IMR-90 (cell line): ENCODE data around the gene HAS3. TPM values are rescaled to one million over a fixed set of nuclear protein-coding genes. Genes with fewer than 3 reads are reported as not detected.

ENCODE experiments used
- ATAC-seq: fragments of 200-7000 bp; cut with Tn5 transposase; 2 replicates; pipeline ENCODE4 v1.9.1; 2020; ENCODE audit warnings: low read depth, mild to moderate bottlenecking, moderate library complexity
- BruUV-seq: library from RNA; stranded (reverse); fragments of 400-500 nt; replicated peaks from 2 replicates; lab custom pipeline; 2021; lab: Mats Ljungman, UMichigan
- CTCF ChIA-PET: fragments of 300-600 bp; formaldehyde crosslinking; extraction: SDS; loops from one replicate; lab custom pipeline; 2021; ENCODE audit warnings: antibody characterized with exemption; lab: Yijun Ruan, JAX
- POLR2A ChIA-PET: fragments of 300-600 bp; sonication (Branson Sonifier 250); formaldehyde crosslinking; loops from one replicate; lab custom pipeline; 2022; ENCODE audit warnings: antibody characterized with exemption; ENCODE audit not compliant: unreplicated experiment; lab: Charles Lee
- DNase-seq: peaks from one replicate; pipeline ENCODE4 v3.0.0; 2013
- H2AFZ ChIP-seq: replicated peaks from 2 replicates; pipeline ENCODE3; 2013; ENCODE audit warnings: low read length, mild to moderate bottlenecking; ENCODE audit not compliant: poor library complexity
- H2AK5ac ChIP-seq: 2 replicates; pipeline ENCODE4 v1.6.1; 2013; ENCODE audit warnings: low read depth, low read length, inconsistent platforms
- H2AK9ac ChIP-seq: replicated peaks from 2 replicates; pipeline ENCODE3; 2013; ENCODE audit warnings: mild to moderate bottlenecking, low read depth, low read length, moderate library complexity; ENCODE audit not compliant: poor library complexity
- H2BK120ac ChIP-seq: 2 replicates; pipeline ENCODE4 v1.6.1; 2013; ENCODE audit warnings: low read depth, low read length, inconsistent platforms
- H2BK15ac ChIP-seq: 3 replicates; pipeline ENCODE4 v1.6.1; 2013; ENCODE audit warnings: low read depth, low read length, inconsistent platforms
- H2BK20ac ChIP-seq: 2 replicates; pipeline ENCODE4 v1.6.1; 2013; ENCODE audit warnings: low read depth, mild to moderate bottlenecking, inconsistent platforms, low read length, moderate library complexity
- H2BK5ac ChIP-seq: 2 replicates; pipeline ENCODE4 v1.6.1; 2013; ENCODE audit warnings: mild to moderate bottlenecking, low read depth, low read length, inconsistent platforms; ENCODE audit not compliant: poor library complexity, severe bottlenecking
- H3K14ac ChIP-seq: replicated peaks from 2 replicates; pipeline ENCODE4 v1.6.1; 2013; ENCODE audit warnings: low read depth, low read length, inconsistent platforms
- H3K18ac ChIP-seq: 2 replicates; pipeline ENCODE4 v1.6.1; 2013; ENCODE audit warnings: low read depth, low read length, control low read depth
- H3K23ac ChIP-seq: 2 replicates; pipeline ENCODE4 v1.6.1; 2013; ENCODE audit warnings: low read depth, low read length, inconsistent platforms
- H3K27ac ChIP-seq: 2 replicates; pipeline ENCODE4 v1.5.1; 2013; ENCODE audit warnings: mild to moderate bottlenecking, control low read depth, low read length; ENCODE audit not compliant: insufficient read depth
- H3K27me3 ChIP-seq: 2 replicates; pipeline ENCODE4 v1.6.1; 2013; ENCODE audit warnings: low read length; ENCODE audit not compliant: control insufficient read depth, insufficient read depth
- H3K36me3 ChIP-seq: 2 replicates; pipeline ENCODE4 v1.6.1; 2013; ENCODE audit warnings: low read length, mixed read lengths; ENCODE audit not compliant: control insufficient read depth, insufficient read depth
- H3K4ac ChIP-seq: 2 replicates; pipeline ENCODE4 v1.6.1; 2013; ENCODE audit warnings: low read depth, low read length, inconsistent platforms
- H3K4me1 ChIP-seq: 2 replicates; pipeline ENCODE4 v1.6.1; 2013; ENCODE audit warnings: low read length, mixed read lengths; ENCODE audit not compliant: control insufficient read depth, insufficient read depth
- H3K4me2 ChIP-seq: 2 replicates; pipeline ENCODE4 v1.6.1; 2013; ENCODE audit warnings: low read depth, mild to moderate bottlenecking, control low read depth, low read length, moderate library complexity
- H3K4me3 ChIP-seq: 2 replicates; pipeline ENCODE4 v1.5.1; 2013; ENCODE audit warnings: low read depth, mild to moderate bottlenecking, control low read depth, low read length, moderate library complexity; ENCODE audit not compliant: insufficient read depth
- H3K56ac ChIP-seq: 2 replicates; pipeline ENCODE4 v1.6.1; 2013; ENCODE audit warnings: low read length, inconsistent platforms; ENCODE audit not compliant: insufficient read depth; ENCODE audit errors: extremely low read depth
- H3K79me1 ChIP-seq, 2 experiments: 2 replicates each; pipeline ENCODE4 v1.6.1; 2013; ENCODE audit warnings: low read length in 2 of 2, inconsistent platforms in 1 of 2, low read depth in 1 of 2
- H3K9ac ChIP-seq: 2 replicates; pipeline ENCODE4 v1.6.1; 2013; ENCODE audit warnings: low read depth, low read length, control low read depth
- H3K9me1 ChIP-seq: 2 replicates; pipeline ENCODE4 v1.6.1; 2013; ENCODE audit warnings: low read length, inconsistent platforms; ENCODE audit not compliant: insufficient read depth
- H3K9me3 ChIP-seq: 2 replicates; pipeline ENCODE4 v1.6.1; 2013; ENCODE audit warnings: low read length; ENCODE audit not compliant: control insufficient read depth, insufficient read depth
- H4K20me1 ChIP-seq: 2 replicates; pipeline ENCODE4 v1.6.1; 2013; ENCODE audit warnings: low read length, inconsistent platforms; ENCODE audit not compliant: insufficient read depth
- H4K5ac ChIP-seq: 2 replicates; pipeline ENCODE4 v1.6.1; 2013; ENCODE audit warnings: mild to moderate bottlenecking, low read depth, low read length, control low read depth
- H4K8ac ChIP-seq, 2 experiments: 2 replicates each; pipeline ENCODE4 v1.6.1; 2013; ENCODE audit warnings: low read depth in 2 of 2, low read length in 2 of 2, control low read depth in 1 of 2, inconsistent platforms in 1 of 2
- H4K91ac ChIP-seq: 2 replicates; pipeline ENCODE4 v1.6.1; 2013; ENCODE audit warnings: low read depth, low read length, inconsistent platforms; ENCODE audit not compliant: insufficient read depth
- BHLHE40 ChIP-seq: fragments of 150-350 bp; IDR thresholded peaks from 2 replicates; pipeline ENCODE4 v1.6.1; 2016; ENCODE audit warnings: mild to moderate bottlenecking, low read depth, low read length
- CEBPB ChIP-seq: IDR thresholded peaks from 2 replicates; pipeline ENCODE4 v1.6.1; 2012; ENCODE audit warnings: low read depth, low read length, improper control_type of control experiment
- CHD1 ChIP-seq: IDR thresholded peaks from 2 replicates; pipeline ENCODE4 v1.6.1; 2012; ENCODE audit warnings: low read depth, low read length, improper control_type of control experiment
- FOS ChIP-seq: fragments of 150-350 bp; IDR thresholded peaks from 2 replicates; pipeline ENCODE4 v1.6.1; 2016; ENCODE audit warnings: low read depth, low read length
- MAFK ChIP-seq: IDR thresholded peaks from 2 replicates; pipeline ENCODE4 v1.6.1; 2012; ENCODE audit warnings: low read depth, low read length, improper control_type of control experiment
- MAZ ChIP-seq: IDR thresholded peaks from 2 replicates; pipeline ENCODE4 v1.6.1; 2012; ENCODE audit warnings: low read depth, mild to moderate bottlenecking, low read length, improper control_type of control experiment, moderate library complexity, borderline replicate concordance
- MXI1 ChIP-seq: IDR thresholded peaks from 2 replicates; pipeline ENCODE4 v1.6.1; 2012; ENCODE audit warnings: low read depth, mild to moderate bottlenecking, low read length, moderate library complexity, borderline replicate concordance
- NFE2L2 ChIP-seq: fragments of 150-350 bp; IDR thresholded peaks from 2 replicates; pipeline ENCODE4 v1.6.1; 2016; ENCODE audit warnings: low read depth, mild to moderate bottlenecking, low read length
- POLR2A ChIP-seq: IDR thresholded peaks from 2 replicates; pipeline ENCODE4 v1.6.1; 2012; ENCODE audit warnings: mild to moderate bottlenecking, low read depth, low read length
- RAD21 ChIP-seq: IDR thresholded peaks from 2 replicates; pipeline ENCODE4 v1.6.1; 2012; ENCODE audit warnings: low read length, improper control_type of control experiment
- RFX5 ChIP-seq: IDR thresholded peaks from 2 replicates; pipeline ENCODE4 v1.8.0; 2012; ENCODE audit warnings: low read depth, mild to moderate bottlenecking, low read length, moderate library complexity
- SMC3 ChIP-seq: fragments of 150-350 bp; IDR thresholded peaks from 2 replicates; pipeline ENCODE4 v1.6.1; 2016; ENCODE audit warnings: low read depth, mild to moderate bottlenecking, antibody characterized with exemption, low read length, moderate library complexity
- WGBS, 2 experiments: methylation state at CpG; one replicate each; pipeline versions ENCODE4 v1.1.5 to v1.1.7; 2013; ENCODE audit warnings: missing lambda C conversion rate in 2 of 2; ENCODE audit not compliant: insufficient read length in 1 of 2; ENCODE audit errors: extremely low coverage in 2 of 2; 5-methylcytosine and 5-hydroxymethylcytosine counted together
- dilution Hi-C: fragments of 300-500 bp; cut with HindIII; formaldehyde crosslinking; loops from one replicate; pipeline ENCODE4 v1.14.3; 2018; ENCODE audit warnings: low sequenced_read_pairs; ENCODE audit not compliant: unreplicated experiment
- in situ Hi-C: fragments of 300-500 bp; cut with MboI; formaldehyde crosslinking; loops from 3 replicates; pipeline ENCODE4 v1.14.3; 2019; ENCODE audit warnings: low sequenced_read_pairs, inconsistent platforms, mixed read lengths
- intact Hi-C: fragments of 100-400 bp; cut with micrococcal nuclease; formaldehyde crosslinking; loops from 2 replicates; pipeline ENCODE4 v1.10.0; 2022
- polyA plus RNA-seq, 3 experiments: library from polyadenylated mRNA; depleted of rRNA; stranded (reverse); fragments of >200 nt; gene quantifications; 2 replicates each; pipeline ENCODE4 v1.2.3, GENCODE V29; 2012; ENCODE audit warnings: low replicate concordance in 1 of 3
- total RNA-seq: library from RNA; depleted of rRNA; stranded (reverse); fragments of >200 nt; gene quantifications from 2 replicates; pipeline ENCODE4 v1.2.3, GENCODE V29; 2012
- TF ChIP-seq, protein P1 (sequence below): conservative IDR thresholded peaks from 2 replicates; pipeline ENCODE4 v1.5.1; 2012; ENCODE audit warnings: mild to moderate bottlenecking, low read depth, low read length, improper control_type of control experiment
- TF ChIP-seq, protein P2 (sequence below): fragments of 150-350 bp; IDR thresholded peaks from 2 replicates; pipeline ENCODE4 v1.6.1; 2017; ENCODE audit warnings: mild to moderate bottlenecking, antibody characterized with exemption, low read length, low read depth

The HAS3 gene
- total and polyA plus RNA-seq, 2 of the 4 experiments (the other 2 are of a cell fraction): 0.36 to 0.97 TPM

DNA sequence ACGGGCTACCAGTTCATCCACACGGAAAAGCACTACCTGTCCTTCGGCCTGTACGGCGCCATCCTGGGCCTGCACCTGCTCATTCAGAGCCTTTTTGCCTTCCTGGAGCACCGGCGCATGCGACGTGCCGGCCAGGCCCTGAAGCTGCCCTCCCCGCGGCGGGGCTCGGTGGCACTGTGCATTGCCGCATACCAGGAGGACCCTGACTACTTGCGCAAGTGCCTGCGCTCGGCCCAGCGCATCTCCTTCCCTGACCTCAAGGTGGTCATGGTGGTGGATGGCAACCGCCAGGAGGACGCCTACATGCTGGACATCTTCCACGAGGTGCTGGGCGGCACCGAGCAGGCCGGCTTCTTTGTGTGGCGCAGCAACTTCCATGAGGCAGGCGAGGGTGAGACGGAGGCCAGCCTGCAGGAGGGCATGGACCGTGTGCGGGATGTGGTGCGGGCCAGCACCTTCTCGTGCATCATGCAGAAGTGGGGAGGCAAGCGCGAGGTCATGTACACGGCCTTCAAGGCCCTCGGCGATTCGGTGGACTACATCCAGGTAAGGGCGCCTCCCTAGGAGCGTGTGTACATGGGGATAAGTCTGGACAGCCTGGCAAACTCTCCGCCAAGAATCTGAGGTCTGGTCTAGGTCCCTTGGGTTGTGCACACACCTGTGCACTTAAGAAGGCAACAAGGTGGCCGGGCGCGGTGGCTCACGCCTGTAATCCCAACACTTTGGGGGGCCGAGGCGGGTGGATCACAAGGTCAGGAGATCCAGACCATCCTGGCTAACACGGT, 4.2 kb downstream of the HAS3 start:
- no peak overlapping the region for H2AK9ac ChIP-seq
- peaks cover 16% of the 10 kb centered on the region for H3K36me3 ChIP-seq
- no peak for DNase-seq
- H3K9ac ChIP-seq: no peak overlapping the region
- H3K4me3 ChIP-seq: no peak overlapping the region
- peaks cover 32% of the 10 kb centered on the region for H4K20me1 ChIP-seq
- no peak overlapping the region for H2AFZ ChIP-seq
- no peak overlapping the region for H3K23ac ChIP-seq
- no peak overlapping the region for H2BK120ac ChIP-seq
- no peaks in the 10 kb centered on the region for H3K9me3 ChIP-seq
- 98% methylated on average over 22 of the region's 48 CpGs; no CpG with 5 or more reads in 1 of the 2 experiments for WGBS, 2 experiments
- peaks cover 4% of the 10 kb centered on the region; the same call in 1 of the 2 replicates for H3K4me1 ChIP-seq
- H2AK5ac ChIP-seq: no peak overlapping the region
- no peak overlapping the region for H3K4me2 ChIP-seq
- BruUV-seq: no TSS peak
- H3K9me1 ChIP-seq: peaks cover 5% of the 10 kb centered on the region; the same call in 1 of the 2 replicates
- H2BK5ac ChIP-seq: no peak overlapping the region
- H4K5ac ChIP-seq: no peak overlapping the region
- dilution Hi-C loops: no loop called here
- no peak overlapping the region for H3K14ac ChIP-seq
- no peak for ATAC-seq
- no peak overlapping the region for H2BK15ac ChIP-seq
- H3K4ac ChIP-seq: no peak overlapping the region
- POLR2A ChIA-PET: no interaction called here
- H4K91ac ChIP-seq: no peak overlapping the region
- intact Hi-C loops: no loop called here
- no peak overlapping the region for H3K18ac ChIP-seq
- peaks cover 0 to 30% of the 10 kb centered on the region in 2 experiments; a peak in 2 of 4 replicates for H3K79me1 ChIP-seq
- no peak overlapping the region for H4K8ac ChIP-seq
- CTCF ChIA-PET: no interaction called here
- H3K27ac ChIP-seq: no peak overlapping the region
- in situ Hi-C loops: loop anchor here (10.0 kb wide), 2 partner anchors 135 to 405 kb away; no protein-coding TSS in a partner anchor
- no peak overlapping the region for H3K56ac ChIP-seq
- H2BK20ac ChIP-seq: no peak overlapping the region
- TF ChIP-seq, protein P1, sequence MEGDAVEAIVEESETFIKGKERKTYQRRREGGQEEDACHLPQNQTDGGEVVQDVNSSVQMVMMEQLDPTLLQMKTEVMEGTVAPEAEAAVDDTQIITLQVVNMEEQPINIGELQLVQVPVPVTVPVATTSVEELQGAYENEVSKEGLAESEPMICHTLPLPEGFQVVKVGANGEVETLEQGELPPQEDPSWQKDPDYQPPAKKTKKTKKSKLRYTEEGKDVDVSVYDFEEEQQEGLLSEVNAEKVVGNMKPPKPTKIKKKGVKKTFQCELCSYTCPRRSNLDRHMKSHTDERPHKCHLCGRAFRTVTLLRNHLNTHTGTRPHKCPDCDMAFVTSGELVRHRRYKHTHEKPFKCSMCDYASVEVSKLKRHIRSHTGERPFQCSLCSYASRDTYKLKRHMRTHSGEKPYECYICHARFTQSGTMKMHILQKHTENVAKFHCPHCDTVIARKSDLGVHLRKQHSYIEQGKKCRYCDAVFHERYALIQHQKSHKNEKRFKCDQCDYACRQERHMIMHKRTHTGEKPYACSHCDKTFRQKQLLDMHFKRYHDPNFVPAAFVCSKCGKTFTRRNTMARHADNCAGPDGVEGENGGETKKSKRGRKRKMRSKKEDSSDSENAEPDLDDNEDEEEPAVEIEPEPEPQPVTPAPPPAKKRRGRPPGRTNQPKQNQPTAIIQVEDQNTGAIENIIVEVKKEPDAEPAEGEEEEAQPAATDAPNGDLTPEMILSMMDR: no peak
- TF ChIP-seq MAZ (no peak), FOS (no peak), RFX5 (no peak), CEBPB (no peak), CHD1 (no peak), RAD21 (no peak), SMC3 (no peak), MXI1 (no peak), NFE2L2 (no peak), POLR2A (no peak), MAFK (no peak), BHLHE40 (no peak)
- TF ChIP-seq, protein P2, sequence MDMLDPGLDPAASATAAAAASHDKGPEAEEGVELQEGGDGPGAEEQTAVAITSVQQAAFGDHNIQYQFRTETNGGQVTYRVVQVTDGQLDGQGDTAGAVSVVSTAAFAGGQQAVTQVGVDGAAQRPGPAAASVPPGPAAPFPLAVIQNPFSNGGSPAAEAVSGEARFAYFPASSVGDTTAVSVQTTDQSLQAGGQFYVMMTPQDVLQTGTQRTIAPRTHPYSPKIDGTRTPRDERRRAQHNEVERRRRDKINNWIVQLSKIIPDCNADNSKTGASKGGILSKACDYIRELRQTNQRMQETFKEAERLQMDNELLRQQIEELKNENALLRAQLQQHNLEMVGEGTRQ: no peak
- no peaks in the 10 kb centered on the region for H3K27me3 ChIP-seq
